ENCODE measurements around the gene TAF5. TPM values are rescaled to one million over a fixed set of nuclear protein-coding genes. Genes with fewer than 3 reads are reported as not detected.

Gene TAF5
- total and polyA plus RNA-seq, 2 donors from 2014 or later, result 1.5 to 2.5 TPM

DNA sequence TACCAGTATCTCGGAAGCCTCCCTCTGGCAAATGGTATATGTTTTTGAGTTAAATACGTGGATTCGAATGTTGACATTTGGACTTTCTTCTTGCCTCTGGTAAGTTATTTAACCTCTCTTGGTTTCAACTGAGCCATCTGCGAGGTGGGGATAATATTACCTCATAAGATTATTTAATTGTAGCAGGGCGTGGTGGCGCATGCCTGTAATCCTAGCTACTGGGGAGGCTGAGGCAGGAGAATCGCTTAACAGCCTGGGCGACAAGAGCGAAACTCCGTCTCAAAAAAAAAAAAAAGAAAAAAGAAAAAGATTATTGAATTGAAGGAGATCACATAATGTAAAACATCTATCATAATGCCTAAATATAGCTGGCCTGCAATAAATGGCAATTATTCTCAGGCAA is 396 bp upstream of the TAF5 start:
- intact Hi-C loops (cut with DNase I), result no loop called here
- FAIRE-seq, result no peak
- Histone ChIP-seq H3K36me3 (ENCODE audit: control insufficient read depth in 2 of 3, insufficient read depth in 3 of 3, low read length in 3 of 3) (no peaks in the 10 kb centered on the region), H3K9me3 (ENCODE audit: control insufficient read depth in 2 of 3, insufficient read depth in 1 of 3, low read length in 3 of 3) (no peaks in the 10 kb centered on the region), H3K27ac (ENCODE audit: low read depth in 2 of 2, low read length in 2 of 2) (peak overlapping the region; percentile 68 to 71), H3K27me3 (ENCODE audit: control insufficient read depth, insufficient read depth, low read length) (no peaks in the 10 kb centered on the region), H3K4me3 (ENCODE audit: low read length in 3 of 3) (peak overlapping the region; percentile 70 to 96 (median 94)), H3K9ac (ENCODE audit: low read length in 3 of 3) (peak overlapping the region; percentile 7 to 93 (median 58)), H3K4me1 (ENCODE audit: control insufficient read depth in 2 of 3, insufficient read depth in 2 of 3, low read depth in 1 of 3, low read length in 3 of 3) (no peaks in the 10 kb centered on the region)
- TF ChIP-seq, protein P1, sequence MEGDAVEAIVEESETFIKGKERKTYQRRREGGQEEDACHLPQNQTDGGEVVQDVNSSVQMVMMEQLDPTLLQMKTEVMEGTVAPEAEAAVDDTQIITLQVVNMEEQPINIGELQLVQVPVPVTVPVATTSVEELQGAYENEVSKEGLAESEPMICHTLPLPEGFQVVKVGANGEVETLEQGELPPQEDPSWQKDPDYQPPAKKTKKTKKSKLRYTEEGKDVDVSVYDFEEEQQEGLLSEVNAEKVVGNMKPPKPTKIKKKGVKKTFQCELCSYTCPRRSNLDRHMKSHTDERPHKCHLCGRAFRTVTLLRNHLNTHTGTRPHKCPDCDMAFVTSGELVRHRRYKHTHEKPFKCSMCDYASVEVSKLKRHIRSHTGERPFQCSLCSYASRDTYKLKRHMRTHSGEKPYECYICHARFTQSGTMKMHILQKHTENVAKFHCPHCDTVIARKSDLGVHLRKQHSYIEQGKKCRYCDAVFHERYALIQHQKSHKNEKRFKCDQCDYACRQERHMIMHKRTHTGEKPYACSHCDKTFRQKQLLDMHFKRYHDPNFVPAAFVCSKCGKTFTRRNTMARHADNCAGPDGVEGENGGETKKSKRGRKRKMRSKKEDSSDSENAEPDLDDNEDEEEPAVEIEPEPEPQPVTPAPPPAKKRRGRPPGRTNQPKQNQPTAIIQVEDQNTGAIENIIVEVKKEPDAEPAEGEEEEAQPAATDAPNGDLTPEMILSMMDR (IDR thresholded peaks at IDR 0.05; ENCODE audit: borderline replicate concordance, extremely low read depth, insufficient read depth), result no peak
- no peak for DNase-seq

DNA sequence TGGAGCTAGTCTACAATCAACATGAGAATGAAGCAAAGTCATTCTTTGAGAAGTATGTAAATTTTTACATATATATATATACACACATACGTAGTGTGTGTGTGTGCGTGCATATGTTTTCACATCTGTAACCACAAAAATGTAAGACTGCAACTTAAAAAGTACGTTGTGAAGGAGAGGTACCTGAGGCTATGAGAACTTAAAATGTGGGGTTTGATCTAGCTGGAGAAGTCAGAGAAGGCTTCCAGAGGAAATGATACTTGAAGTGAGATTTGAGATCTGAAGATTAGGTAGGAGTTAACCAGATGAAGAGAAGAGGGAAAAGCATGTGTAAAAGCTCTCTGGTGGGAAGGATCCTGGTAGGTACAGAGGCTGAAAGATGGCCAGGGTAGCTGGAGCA is 5.8 kb downstream of the TAF5 start:
- Histone ChIP-seq H3K27me3 (ENCODE audit: control insufficient read depth, insufficient read depth, low read length) (no peaks in the 10 kb centered on the region), H3K9me3 (ENCODE audit: control insufficient read depth in 2 of 3, insufficient read depth in 1 of 3, low read length in 3 of 3) (no peaks in the 10 kb centered on the region), H3K36me3 (ENCODE audit: control insufficient read depth in 2 of 3, insufficient read depth in 3 of 3, low read length in 3 of 3) (peaks cover 3 to 13% (median 12%) of the 10 kb centered on the region in 3 donors), H3K27ac (ENCODE audit: low read depth in 2 of 2, low read length in 2 of 2) (no peak overlapping the region), H3K9ac (ENCODE audit: low read length in 3 of 3) (no peak overlapping the region), H3K4me3 (ENCODE audit: low read length in 3 of 3) (no peak overlapping the region), H3K4me1 (ENCODE audit: control insufficient read depth in 2 of 3, insufficient read depth in 2 of 3, low read depth in 1 of 3, low read length in 3 of 3) (no peaks in the 10 kb centered on the region)
- intact Hi-C loops (cut with DNase I), result no loop called here
- FAIRE-seq (no peak), DNase-seq (no peak)
- TF ChIP-seq, protein P1 (IDR thresholded peaks at IDR 0.05; ENCODE audit: borderline replicate concordance, extremely low read depth, insufficient read depth), result no peak

- no peak for FAIRE-seq
- Histone ChIP-seq H3K27ac (ENCODE audit: low read depth in 2 of 2, low read length in 2 of 2) (no peak overlapping the region), H3K4me3 (ENCODE audit: low read length in 3 of 3) (no peak overlapping the region), H3K4me1 (ENCODE audit: control insufficient read depth in 2 of 3, insufficient read depth in 2 of 3, low read depth in 1 of 3, low read length in 3 of 3) (no peaks in the 10 kb centered on the region), H3K27me3 (ENCODE audit: control insufficient read depth, insufficient read depth, low read length) (no peaks in the 10 kb centered on the region), H3K36me3 (ENCODE audit: control insufficient read depth in 2 of 3, insufficient read depth in 3 of 3, low read length in 3 of 3) (peaks cover 3 to 13% (median 12%) of the 10 kb centered on the region in 3 donors), H3K9ac (ENCODE audit: low read length in 3 of 3) (no peak overlapping the region), H3K9me3 (ENCODE audit: control insufficient read depth in 2 of 3, insufficient read depth in 1 of 3, low read length in 3 of 3) (no peaks in the 10 kb centered on the region)
- TF ChIP-seq, protein P1 (IDR thresholded peaks at IDR 0.05; ENCODE audit: borderline replicate concordance, extremely low read depth, insufficient read depth), result no peak
- DNase-seq, result no peak
- intact Hi-C loops (cut with DNase I), result no loop called here
Measured at GRCh38 chr10:103374263-103374662, 6.5 kb downstream of the TAF5 start.

GRCh38 chr10:103382769-103383168 is 15.0 kb downstream of the TAF5 start:
- peaks cover 0 to 16% (median 9%) of the 10 kb centered on the region in 3 donors for H3K36me3 ChIP-seq (ENCODE audit: control insufficient read depth in 2 of 3, insufficient read depth in 3 of 3, low read length in 3 of 3)
- intact Hi-C loops (cut with DNase I), result no loop called here
- TF ChIP-seq, protein P1 (IDR thresholded peaks at IDR 0.05; ENCODE audit: borderline replicate concordance, extremely low read depth, insufficient read depth), result no peak
- no peaks in the 10 kb centered on the region for H3K27me3 ChIP-seq (ENCODE audit: control insufficient read depth, insufficient read depth, low read length)
- H3K9ac ChIP-seq (ENCODE audit: low read length in 3 of 3), result no peak overlapping the region
- DNase-seq (no peak), FAIRE-seq (no peak)
- no peaks in the 10 kb centered on the region for H3K4me1 ChIP-seq (ENCODE audit: control insufficient read depth in 2 of 3, insufficient read depth in 2 of 3, low read depth in 1 of 3, low read length in 3 of 3)
- H3K4me3 ChIP-seq (ENCODE audit: low read length in 3 of 3), result no peak overlapping the region
- no peak overlapping the region for H3K27ac ChIP-seq (ENCODE audit: low read depth in 2 of 2, low read length in 2 of 2)
- H3K9me3 ChIP-seq (ENCODE audit: control insufficient read depth in 2 of 3, insufficient read depth in 1 of 3, low read length in 3 of 3), result no peaks in the 10 kb centered on the region
